HG03469 (cell line): ENCODE measurements around the gene QRFP.

Source experiments
- ATAC-seq: cut with Tn5 transposase; IDR thresholded peaks from one replicate; pipeline ENCODE4 v1.9.1; 2021; ENCODE audit warnings: mild to moderate bottlenecking, moderate library complexity, moderate number of reproducible peaks; ENCODE audit not compliant: unreplicated experiment

Gene QRFP

GRCh38 chr9:130896233-130897014 lies at the start of gene QRFP:
Gene QRFP, minus strand, starts transcription at chr9:130896812. Its CDS starts 2,974 bp downstream, at chr9:130893838.
- ATAC-seq, result no peak

GRCh38 chr9:130945173-130945572 lies 48.6 kb upstream of the QRFP start:
- no peak for ATAC-seq

GRCh38 chr9:130944510-130945058 lies 48.0 kb upstream of the QRFP start:
- ATAC-seq, result no peak

GRCh38 chr9:130943777-130944176 lies 47.2 kb upstream of the QRFP start:
- ATAC-seq, result no peak

GRCh38 chr9:130943221-130943620 lies 46.6 kb upstream of the QRFP start:
- ATAC-seq, result no peak

- no peak for ATAC-seq
Measured at GRCh38 chr9:130942679-130943078, 46.1 kb upstream of the QRFP start.

- ATAC-seq, result no peak
Measured at GRCh38 chr9:130942084-130942483, 45.5 kb upstream of the QRFP start.

- ATAC-seq, result no peak
Measured at GRCh38 chr9:130940693-130941576, 44.3 kb upstream of the QRFP start.

- no peak for ATAC-seq
Measured at GRCh38 chr9:130940027-130940549, 43.5 kb upstream of the QRFP start.

- ATAC-seq, result no peak
Measured at GRCh38 chr9:130939405-130940026, 42.9 kb upstream of the QRFP start.

- no peak for ATAC-seq
Measured at GRCh38 chr9:130938652-130939404, 42.2 kb upstream of the QRFP start, which contains the start of gene FIBCD1. Gene FIBCD1, minus strand, starts transcription at chr9:130939247. Its CDS starts 640 bp downstream, at chr9:130938607.

- ATAC-seq, result no peak
Measured at GRCh38 chr9:130938184-130938651, 41.6 kb upstream of the QRFP start.

GRCh38 chr9:130937146-130938076 lies 40.8 kb upstream of the QRFP start:
- no peak for ATAC-seq

GRCh38 chr9:130936285-130937117 lies 39.9 kb upstream of the QRFP start:
- ATAC-seq, result no peak

GRCh38 chr9:130935648-130936271 lies 39.1 kb upstream of the QRFP start:
- no peak for ATAC-seq

- no peak for ATAC-seq
Measured at GRCh38 chr9:130934702-130935647, 38.4 kb upstream of the QRFP start.
